Measurements from ENCODE around the gene ZNF579.
"Not testable (repeated sequence)": the region's sequence is repeated elsewhere in the genome, so short reads cannot be mapped to it uniquely, and the experiment has no call there.

The ZNF579 gene

DNA sequence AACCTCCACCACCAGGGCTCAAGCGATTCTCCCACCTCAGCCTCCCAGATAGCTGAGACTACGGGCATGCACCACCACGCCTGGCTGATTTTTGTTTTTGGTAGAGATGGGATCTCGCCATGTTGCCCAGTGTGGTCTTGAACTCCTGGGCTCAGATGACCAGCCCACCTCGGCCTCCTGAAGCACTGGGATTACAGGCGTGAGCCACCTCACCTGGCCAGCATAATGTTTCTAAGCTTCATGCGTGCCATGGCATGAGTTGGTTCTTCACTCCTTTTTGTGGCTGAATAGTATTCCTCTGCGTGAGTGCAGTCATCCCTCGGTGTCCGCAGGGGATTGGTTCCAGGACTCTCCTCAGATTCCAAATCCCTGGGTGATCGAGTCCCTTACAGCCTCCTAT is 4.2 kb upstream of the ZNF579 start:
- Histone ChIP-seq H3K9me3 (no peaks in the 10 kb centered on the region), H3K36me3 (no peaks in the 10 kb centered on the region), H3K4me3 (ENCODE audit: low read depth in 1 of 2, low read length in 1 of 2) (no peak overlapping the region), H3K27ac (no peak overlapping the region), H3K27me3 (peaks cover 69% of the 10 kb centered on the region), H3K4me1 (ENCODE audit: control insufficient read depth in 1 of 2, insufficient read depth in 1 of 2, low read depth in 1 of 2, low read length in 1 of 2) (peaks cover 14 to 24% of the 10 kb centered on the region in 2 experiments)
- TF ChIP-seq, protein P1, sequence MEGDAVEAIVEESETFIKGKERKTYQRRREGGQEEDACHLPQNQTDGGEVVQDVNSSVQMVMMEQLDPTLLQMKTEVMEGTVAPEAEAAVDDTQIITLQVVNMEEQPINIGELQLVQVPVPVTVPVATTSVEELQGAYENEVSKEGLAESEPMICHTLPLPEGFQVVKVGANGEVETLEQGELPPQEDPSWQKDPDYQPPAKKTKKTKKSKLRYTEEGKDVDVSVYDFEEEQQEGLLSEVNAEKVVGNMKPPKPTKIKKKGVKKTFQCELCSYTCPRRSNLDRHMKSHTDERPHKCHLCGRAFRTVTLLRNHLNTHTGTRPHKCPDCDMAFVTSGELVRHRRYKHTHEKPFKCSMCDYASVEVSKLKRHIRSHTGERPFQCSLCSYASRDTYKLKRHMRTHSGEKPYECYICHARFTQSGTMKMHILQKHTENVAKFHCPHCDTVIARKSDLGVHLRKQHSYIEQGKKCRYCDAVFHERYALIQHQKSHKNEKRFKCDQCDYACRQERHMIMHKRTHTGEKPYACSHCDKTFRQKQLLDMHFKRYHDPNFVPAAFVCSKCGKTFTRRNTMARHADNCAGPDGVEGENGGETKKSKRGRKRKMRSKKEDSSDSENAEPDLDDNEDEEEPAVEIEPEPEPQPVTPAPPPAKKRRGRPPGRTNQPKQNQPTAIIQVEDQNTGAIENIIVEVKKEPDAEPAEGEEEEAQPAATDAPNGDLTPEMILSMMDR (IDR thresholded peaks at IDR 0.05) = no peak

DNA sequence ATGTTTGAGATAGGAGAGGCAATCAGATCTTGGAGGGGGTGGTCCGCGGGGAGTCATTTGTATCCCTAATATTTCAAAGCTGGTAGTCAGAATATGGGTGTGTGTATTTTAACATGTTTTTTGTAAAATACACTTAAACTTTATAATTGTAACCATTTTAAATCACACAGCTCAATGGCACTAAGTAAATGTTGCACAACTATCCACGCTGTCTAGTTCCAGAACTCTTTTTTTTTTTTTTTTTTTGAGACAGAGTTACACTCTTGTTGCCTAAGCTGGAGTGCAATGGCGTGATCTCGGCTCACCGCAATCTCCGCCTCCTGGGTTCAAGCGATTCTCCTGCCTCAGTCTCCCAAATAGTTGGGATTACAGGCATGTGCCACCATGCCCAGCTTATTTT is 3.2 kb upstream of the ZNF579 start:
- Histone ChIP-seq H3K4me1 (ENCODE audit: control insufficient read depth in 1 of 2, insufficient read depth in 1 of 2, low read depth in 1 of 2, low read length in 1 of 2) (peaks cover 14 to 24% of the 10 kb centered on the region in 2 experiments), H3K27me3 (peaks cover 69% of the 10 kb centered on the region)
- H3K27ac ChIP-seq; H3K9me3 ChIP-seq; H3K4me3 ChIP-seq (ENCODE audit: low read depth in 1 of 2, low read length in 1 of 2); H3K36me3 ChIP-seq: not testable (repeated sequence)

DNA sequence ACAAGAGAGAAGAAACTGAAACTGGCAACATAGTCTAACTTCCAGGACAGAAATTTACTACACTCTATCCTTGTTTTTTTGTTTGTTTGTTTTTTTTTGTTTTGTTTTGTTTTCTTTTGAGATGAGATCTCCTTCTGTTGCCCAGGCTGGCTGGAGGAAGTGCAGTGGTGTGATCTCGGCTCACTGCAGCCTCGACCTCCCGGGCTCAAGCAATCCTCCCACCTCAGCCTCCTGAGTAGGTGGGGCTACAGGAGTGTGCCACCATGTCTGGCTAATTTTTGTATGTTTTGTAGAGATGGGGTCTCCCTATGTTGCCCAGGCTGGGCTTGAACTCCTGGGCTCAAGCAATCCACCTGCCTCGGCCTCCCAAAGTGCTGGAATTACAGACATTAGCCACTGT is 1.6 kb upstream of the ZNF579 start:
- peaks cover 52% of the 10 kb centered on the region for H3K27me3 ChIP-seq
- H3K36me3 ChIP-seq; H3K4me3 ChIP-seq (ENCODE audit: low read depth in 1 of 2, low read length in 1 of 2); H3K27ac ChIP-seq; H3K9me3 ChIP-seq: not testable (repeated sequence)
- peaks cover 14 to 21% of the 10 kb centered on the region in 2 experiments for H3K4me1 ChIP-seq (ENCODE audit: control insufficient read depth in 1 of 2, insufficient read depth in 1 of 2, low read depth in 1 of 2, low read length in 1 of 2)

DNA sequence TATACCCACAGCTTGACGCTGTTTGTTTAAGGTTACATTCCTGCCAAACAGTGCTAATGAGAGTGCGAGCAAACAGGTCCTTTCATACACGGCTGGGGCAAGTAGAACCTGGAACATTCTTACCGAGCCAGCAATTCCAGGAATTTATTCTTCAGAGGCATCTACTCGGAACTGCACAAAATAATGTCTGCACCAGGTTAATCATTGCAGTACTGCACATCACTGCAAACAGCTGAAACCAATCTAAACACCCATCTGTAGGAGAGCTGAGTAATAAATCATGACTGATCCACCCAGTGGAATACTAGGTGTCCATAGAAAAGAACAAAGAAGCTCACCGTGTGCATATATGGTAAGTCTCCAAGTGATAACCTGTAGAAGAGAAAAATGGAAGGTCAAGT is 1.2 kb upstream of the ZNF579 start:
- H3K9me3 ChIP-seq = no peaks in the 10 kb centered on the region
- peaks cover 48% of the 10 kb centered on the region for H3K27me3 ChIP-seq
- TF ChIP-seq, protein P1 (IDR thresholded peaks at IDR 0.05) = no peak
- no peak overlapping the region for H3K4me3 ChIP-seq (ENCODE audit: low read depth in 1 of 2, low read length in 1 of 2)
- H3K4me1 ChIP-seq (ENCODE audit: control insufficient read depth in 1 of 2, insufficient read depth in 1 of 2, low read depth in 1 of 2, low read length in 1 of 2) = peaks cover 10 to 17% of the 10 kb centered on the region in 2 experiments
- H3K36me3 ChIP-seq = no peaks in the 10 kb centered on the region
- no peak overlapping the region for H3K27ac ChIP-seq

DNA sequence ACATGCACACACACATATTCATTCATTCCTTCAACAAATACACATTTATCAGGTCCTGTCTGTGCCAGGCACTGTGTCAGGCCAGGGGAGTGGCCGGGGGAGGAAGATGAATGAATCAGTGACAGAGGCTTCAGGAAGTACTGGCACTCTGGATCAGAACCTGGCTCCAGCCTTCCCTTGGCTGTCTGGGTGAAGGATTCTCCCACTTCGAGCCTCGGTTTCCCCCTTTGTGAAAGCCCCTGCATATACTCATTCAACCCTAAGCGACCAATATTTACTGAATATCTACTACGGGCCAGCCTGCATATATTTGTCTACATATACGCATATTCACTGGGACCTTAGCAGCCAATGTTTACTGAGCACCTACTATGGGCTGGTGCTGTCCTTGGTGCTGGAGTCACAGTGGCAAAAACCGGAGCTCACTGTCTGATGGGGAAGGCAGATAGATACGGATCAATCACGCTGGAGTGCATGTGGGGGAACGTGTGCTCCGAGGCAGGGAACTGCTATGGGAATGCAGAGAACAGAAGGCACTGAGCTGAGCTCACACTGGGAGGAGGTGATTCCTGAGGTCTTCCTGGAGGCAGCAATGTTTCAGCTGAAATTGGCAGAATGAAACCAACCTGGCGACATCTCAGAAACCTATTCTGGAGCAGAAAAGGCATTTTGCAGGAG is 636 bp upstream of the ZNF579 start:
- H3K4me3 ChIP-seq (ENCODE audit: low read depth in 1 of 2, low read length in 1 of 2) = peak overlapping the region; percentile 35 to 57
- H3K27me3 ChIP-seq = peaks cover 42% of the 10 kb centered on the region
- TF ChIP-seq, protein P1 (IDR thresholded peaks at IDR 0.05) = no peak
- H3K27ac ChIP-seq = no peak overlapping the region
- H3K9me3 ChIP-seq = no peaks in the 10 kb centered on the region
- H3K4me1 ChIP-seq (ENCODE audit: control insufficient read depth in 1 of 2, insufficient read depth in 1 of 2, low read depth in 1 of 2, low read length in 1 of 2) = peaks cover 9 to 16% of the 10 kb centered on the region in 2 experiments
- H3K36me3 ChIP-seq = no peaks in the 10 kb centered on the region

DNA sequence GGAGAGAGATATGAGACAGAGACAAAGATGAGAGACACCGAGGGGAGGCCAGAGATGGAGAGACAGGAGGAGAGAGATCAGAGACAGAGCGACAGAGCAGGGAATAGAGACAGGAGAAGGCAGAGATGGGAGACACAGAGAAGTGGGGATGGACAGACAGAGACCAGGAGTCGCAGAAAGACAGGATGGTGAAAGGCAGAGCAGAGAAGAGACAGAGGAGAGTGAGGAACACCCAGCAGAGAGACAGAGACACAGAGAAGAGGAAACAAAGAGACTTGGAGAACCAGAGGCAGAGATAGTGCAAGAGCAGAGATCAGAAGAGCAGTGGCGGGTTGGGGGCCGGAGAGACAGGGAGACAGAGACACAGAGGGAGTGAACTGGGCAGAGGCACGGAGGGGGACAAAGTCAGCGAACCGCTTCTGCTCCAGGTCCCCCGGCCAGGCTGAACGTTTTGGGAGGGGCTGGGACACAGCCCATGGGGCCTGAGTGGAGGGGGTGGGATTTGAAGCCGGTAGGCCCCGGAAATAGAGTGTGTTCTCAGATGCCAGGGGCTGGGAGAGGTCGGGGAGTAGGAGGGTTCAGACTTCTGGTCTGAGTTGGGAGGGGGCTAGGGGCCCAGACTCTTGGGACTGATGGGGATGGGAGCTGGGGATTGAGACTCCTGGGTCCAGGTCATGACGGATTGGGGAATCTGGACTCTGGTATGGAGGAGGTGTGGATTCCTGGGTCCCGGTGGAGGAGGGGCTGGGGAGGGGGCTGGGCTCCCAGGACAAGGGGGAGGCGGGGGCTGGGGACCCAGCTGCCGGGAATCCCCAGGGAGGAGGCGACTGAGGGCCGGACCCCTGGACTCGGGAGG is 654 bp downstream of the ZNF579 start:
- no peaks in the 10 kb centered on the region for H3K9me3 ChIP-seq
- H3K36me3 ChIP-seq = no peaks in the 10 kb centered on the region
- H3K4me1 ChIP-seq (ENCODE audit: control insufficient read depth in 1 of 2, insufficient read depth in 1 of 2, low read depth in 1 of 2, low read length in 1 of 2) = peaks cover 9 to 16% of the 10 kb centered on the region in 2 experiments
- peaks cover 30% of the 10 kb centered on the region for H3K27me3 ChIP-seq
- H3K27ac ChIP-seq = no peak overlapping the region
- H3K4me3 ChIP-seq (ENCODE audit: low read depth in 1 of 2, low read length in 1 of 2) = peak overlapping the region in 1 of 2 experiments; percentile 57
- TF ChIP-seq, protein P1 (IDR thresholded peaks at IDR 0.05) = no peak
